Skeletal muscle tissue (tissue), 4 donors: Measurements from ENCODE around the gene C1QTNF8. TPM values are rescaled to one million over a fixed set of nuclear protein-coding genes. Genes with fewer than 3 reads are reported as not detected.

Source experiments
- H3K27ac ChIP-seq: one replicate; pipeline ENCODE4 v1.7.0; 2013; ENCODE audit warnings: mild to moderate bottlenecking, low read depth, low read length, inconsistent platforms
- H3K27me3 ChIP-seq, 3 donors: one replicate each; pipeline ENCODE4 v1.7.0; 2013; ENCODE audit warnings: low read length in 3 of 3; ENCODE audit not compliant: control insufficient read depth in 3 of 3, insufficient read depth in 3 of 3
- H3K36me3 ChIP-seq, 3 donors: one replicate each; pipeline ENCODE4 v1.7.0; 2013; ENCODE audit warnings: low read length in 3 of 3; ENCODE audit not compliant: control insufficient read depth in 3 of 3, insufficient read depth in 3 of 3
- H3K4me1 ChIP-seq, 3 donors: one replicate each; pipeline ENCODE4 v1.7.0; 2013; ENCODE audit warnings: low read length in 3 of 3, mild to moderate bottlenecking in 3 of 3; ENCODE audit not compliant: control insufficient read depth in 3 of 3, insufficient read depth in 3 of 3
- H3K4me3 ChIP-seq, 3 donors: one replicate each; pipeline ENCODE4 v1.7.0; 2013; ENCODE audit warnings: low read length in 3 of 3
- H3K9ac ChIP-seq, 3 donors: one replicate each; pipeline ENCODE4 v1.7.0; 2013; ENCODE audit warnings: low read length in 3 of 3, mild to moderate bottlenecking in 3 of 3, moderate library complexity in 2 of 3, low read depth in 1 of 3
- H3K9me3 ChIP-seq, 3 donors: one replicate each; pipeline ENCODE4 v1.7.0; 2013; ENCODE audit warnings: low read length in 3 of 3; ENCODE audit not compliant: control insufficient read depth in 3 of 3
- total RNA-seq: library from RNA; depleted of rRNA; stranded (reverse); fragments of >200 nt; gene quantifications from one replicate; pipeline ENCODE4 v1.2.3, GENCODE V29; 2014
- donor health status: Osteomylitis.

C1QTNF8 gene
- total RNA-seq, 1 donor from 2014 or later: not detected

DNA sequence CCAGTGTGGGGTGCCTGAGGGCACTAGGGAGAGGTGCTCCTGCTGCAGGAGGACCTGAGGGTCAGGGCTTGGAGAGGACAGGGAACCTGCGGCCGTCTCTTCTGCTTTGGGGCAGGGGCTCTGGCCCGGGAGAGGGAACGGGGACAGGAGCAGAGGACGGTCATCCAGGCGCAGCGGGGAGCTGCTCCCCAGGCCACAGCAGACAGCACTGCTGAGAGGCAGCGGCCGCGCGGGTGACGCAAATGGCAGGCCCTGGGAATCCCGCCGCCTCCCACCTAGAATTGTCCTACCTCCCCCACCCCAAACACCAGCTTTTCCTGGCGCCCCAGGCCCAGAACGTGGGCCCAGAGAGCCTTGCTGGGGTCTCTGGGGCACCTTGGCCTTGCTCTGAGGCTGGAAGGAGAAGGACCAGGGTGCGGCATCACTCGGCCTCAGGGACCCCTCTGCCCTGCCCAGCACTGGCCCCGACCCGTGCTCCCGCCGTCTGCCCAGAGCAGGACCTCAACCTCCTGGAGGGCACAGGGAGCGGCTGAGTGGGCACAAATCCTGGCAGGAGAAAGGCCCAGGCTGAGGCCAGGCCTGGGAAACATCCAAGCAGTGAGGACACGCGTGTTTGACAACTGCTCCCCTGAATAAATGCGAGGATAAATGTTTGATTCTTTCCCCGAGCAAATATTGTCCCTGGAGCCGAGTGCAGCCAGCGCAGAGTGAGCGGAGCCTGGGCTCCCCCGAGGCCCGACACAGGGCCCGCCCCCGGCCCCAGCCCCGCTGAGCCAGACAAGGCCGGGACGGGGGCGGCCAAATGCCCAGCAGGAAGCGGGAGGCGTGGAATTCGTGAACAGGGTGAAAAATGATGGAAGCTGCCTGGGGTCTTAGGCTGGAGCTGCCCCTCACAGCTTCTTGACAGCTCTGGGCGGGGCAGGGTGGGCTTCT lies 15.0 kb downstream of the C1QTNF8 start:
- H3K9ac ChIP-seq: no peak overlapping the region
- peaks cover 0 to 3% (median 0%) of the 10 kb centered on the region in 3 donors for H3K36me3 ChIP-seq
- peaks cover 0 to 12% (median 11%) of the 10 kb centered on the region in 3 donors for H3K9me3 ChIP-seq
- H3K4me1 ChIP-seq: no peaks in the 10 kb centered on the region
- no peak overlapping the region for H3K4me3 ChIP-seq
- peaks cover 55 to 75% (median 69%) of the 10 kb centered on the region in 3 donors for H3K27me3 ChIP-seq
- H3K27ac ChIP-seq: no peak overlapping the region

DNA sequence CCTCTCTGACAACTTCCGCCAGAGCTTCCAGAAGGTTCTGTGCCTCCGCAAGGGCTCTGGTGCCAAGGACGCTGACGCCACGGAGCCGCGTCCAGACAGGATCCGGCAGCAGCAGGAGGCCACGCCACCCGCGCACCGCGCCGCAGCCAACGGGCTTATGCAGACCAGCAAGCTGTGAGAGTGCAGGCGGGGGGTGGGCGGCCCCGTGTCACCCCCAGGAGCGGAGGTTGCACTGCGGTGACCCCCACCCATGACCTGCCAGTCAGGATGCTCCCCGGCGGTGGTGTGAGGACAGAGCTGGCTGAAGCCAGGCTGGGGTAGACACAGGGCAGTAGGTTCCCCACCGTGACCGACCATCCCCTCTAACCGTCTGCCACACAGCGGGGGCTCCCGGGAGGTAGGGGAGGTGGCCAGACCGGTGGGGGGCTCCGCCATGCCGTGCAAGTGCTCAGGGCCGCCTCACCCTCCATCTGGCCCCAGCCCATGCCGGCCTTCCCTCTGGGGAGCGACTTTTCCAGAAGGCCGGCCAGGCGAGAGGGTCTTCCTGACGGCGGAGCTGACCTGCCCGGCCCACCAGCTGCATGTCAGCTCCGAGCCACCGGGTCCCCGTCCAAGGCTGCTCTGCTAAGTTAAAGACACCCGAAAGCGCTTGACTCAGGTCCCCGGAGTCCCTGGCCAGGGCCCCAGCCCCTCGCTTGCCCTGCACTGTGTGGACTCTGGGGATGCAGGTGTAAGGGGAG lies 16.1 kb downstream of the C1QTNF8 start:
- Histone ChIP-seq H3K36me3 (peaks cover 0 to 3% (median 0%) of the 10 kb centered on the region in 3 donors), H3K27ac (no peak overlapping the region), H3K4me3 (no peak overlapping the region), H3K4me1 (no peaks in the 10 kb centered on the region), H3K9ac (no peak overlapping the region), H3K9me3 (peaks cover 0 to 4% (median 3%) of the 10 kb centered on the region in 3 donors), H3K27me3 (peaks cover 58 to 77% (median 73%) of the 10 kb centered on the region in 3 donors)

DNA sequence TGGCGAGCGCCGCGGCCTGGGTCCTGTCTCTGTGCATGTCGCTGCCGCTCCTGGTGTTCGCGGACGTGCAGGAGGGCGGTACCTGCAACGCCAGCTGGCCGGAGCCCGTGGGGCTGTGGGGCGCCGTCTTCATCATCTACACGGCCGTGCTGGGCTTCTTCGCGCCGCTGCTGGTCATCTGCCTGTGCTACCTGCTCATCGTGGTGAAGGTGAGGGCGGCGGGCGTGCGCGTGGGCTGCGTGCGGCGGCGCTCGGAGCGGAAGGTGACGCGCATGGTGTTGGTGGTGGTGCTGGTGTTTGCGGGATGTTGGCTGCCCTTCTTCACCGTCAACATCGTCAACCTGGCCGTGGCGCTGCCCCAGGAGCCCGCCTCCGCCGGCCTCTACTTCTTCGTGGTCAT lies 16.7 kb downstream of the C1QTNF8 start:
- Histone ChIP-seq H3K4me1 (no peaks in the 10 kb centered on the region), H3K9ac (no peak overlapping the region), H3K9me3 (no peaks in the 10 kb centered on the region), H3K27me3 (peaks cover 63 to 79% (median 69%) of the 10 kb centered on the region in 3 donors), H3K4me3 (no peak overlapping the region), H3K27ac (no peak overlapping the region), H3K36me3 (no peaks in the 10 kb centered on the region)

DNA sequence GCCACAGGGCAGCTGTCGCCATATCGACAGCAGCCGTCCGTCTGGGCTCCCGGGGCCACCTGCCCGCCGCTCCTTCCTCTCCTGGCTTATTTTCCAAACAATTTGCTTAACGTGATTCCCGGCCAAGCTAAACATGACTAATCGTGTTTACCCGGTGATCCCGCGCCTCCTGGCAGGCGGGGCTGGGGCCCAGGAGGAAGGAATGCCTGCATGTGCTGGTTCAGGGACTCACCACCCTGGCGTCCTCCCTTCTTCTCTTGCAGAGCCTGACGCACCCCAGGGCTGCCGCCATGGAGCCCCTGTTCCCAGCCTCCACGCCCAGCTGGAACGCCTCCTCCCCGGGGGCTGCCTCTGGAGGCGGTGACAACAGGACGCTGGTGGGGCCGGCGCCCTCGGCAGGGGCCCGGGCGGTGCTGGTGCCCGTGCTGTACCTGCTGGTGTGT lies 17.4 kb downstream of the C1QTNF8 start:
- Histone ChIP-seq H3K4me3 (no peak overlapping the region), H3K27ac (no peak overlapping the region), H3K9ac (no peak overlapping the region), H3K9me3 (no peaks in the 10 kb centered on the region), H3K27me3 (peaks cover 63 to 79% (median 70%) of the 10 kb centered on the region in 3 donors), H3K4me1 (no peaks in the 10 kb centered on the region), H3K36me3 (no peaks in the 10 kb centered on the region)

DNA sequence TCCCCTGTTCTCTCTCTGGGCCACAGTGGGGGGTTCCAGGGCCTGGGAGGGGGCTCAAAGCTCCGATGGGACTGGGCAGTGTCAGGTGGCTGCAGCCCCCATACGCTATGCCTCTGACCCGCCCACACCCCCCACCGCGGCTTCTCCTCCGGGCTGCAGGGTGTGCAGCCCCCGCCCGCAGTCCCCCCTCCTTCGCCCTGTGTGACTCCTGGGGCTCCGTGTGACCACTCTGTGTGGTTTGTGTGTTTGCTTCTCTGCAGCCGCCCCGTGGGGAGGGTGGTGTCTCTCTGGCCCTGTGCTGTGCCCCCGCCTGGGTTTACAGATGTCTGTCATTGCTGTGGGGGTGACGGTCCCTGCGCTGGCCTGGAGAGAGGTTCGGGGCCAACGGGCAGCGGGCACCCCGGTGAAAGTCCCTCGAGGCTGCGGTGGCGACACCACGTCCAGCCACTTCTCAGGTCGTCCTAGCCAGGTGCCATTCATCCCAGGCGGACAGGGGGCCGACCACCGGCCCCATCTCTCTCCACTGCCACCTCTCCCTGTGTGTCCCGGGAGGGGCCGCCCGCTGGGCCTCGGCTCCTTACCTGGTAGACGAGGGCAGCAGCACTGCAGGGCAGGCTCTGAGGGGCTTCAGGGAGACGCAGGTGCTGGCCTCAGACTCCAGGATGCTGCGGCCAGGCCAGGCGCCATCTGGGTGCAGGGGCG lies 18.0 kb downstream of the C1QTNF8 start:
- Histone ChIP-seq H3K4me1 (no peaks in the 10 kb centered on the region), H3K27me3 (peaks cover 64 to 81% (median 73%) of the 10 kb centered on the region in 3 donors), H3K9me3 (no peaks in the 10 kb centered on the region), H3K4me3 (no peak overlapping the region), H3K9ac (no peak overlapping the region), H3K27ac (no peak overlapping the region), H3K36me3 (no peaks in the 10 kb centered on the region)

DNA sequence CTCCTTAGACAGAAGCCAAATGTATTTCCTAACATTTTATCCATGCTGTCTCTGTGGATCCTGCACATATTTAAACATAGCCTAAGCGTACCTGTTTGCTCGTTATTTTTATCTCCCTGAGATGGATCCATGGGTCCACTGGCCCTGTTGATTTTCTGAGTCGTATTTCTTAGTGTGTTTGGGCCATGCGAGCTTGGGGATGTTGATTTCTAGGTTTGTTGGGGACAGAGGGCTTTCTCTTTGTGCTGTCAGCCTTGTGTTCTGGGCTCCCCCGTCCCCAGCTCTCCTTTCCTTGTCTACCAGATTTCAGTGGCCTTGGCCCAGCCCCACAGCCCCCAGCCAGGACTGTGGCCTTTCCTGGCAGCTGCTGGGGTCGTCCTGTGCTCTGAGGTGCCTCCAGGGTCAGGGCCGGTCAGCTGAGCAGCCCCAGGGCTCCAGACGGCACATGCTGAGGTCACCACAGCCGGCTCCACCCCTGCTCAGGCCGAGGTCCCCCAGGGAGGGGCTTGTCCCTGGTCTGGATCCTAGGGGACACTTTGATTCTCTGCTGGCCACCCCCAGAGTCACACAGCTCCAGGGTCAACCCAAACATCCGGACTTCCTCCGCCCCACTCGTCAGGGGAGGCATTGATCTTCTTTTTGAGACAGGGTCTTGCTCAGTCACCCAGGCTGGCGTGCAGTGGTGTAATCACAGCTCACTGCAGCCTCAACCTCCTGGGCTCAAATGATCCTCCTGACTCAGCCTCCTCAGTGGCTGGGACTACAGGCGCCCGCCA lies 19.1 kb downstream of the C1QTNF8 start:
- H3K9me3 ChIP-seq: no peaks in the 10 kb centered on the region
- no peak overlapping the region for H3K4me3 ChIP-seq
- no peak overlapping the region for H3K9ac ChIP-seq
- no peak overlapping the region for H3K27ac ChIP-seq
- H3K27me3 ChIP-seq: peaks cover 61 to 76% (median 73%) of the 10 kb centered on the region in 3 donors
- H3K4me1 ChIP-seq: no peaks in the 10 kb centered on the region
- H3K36me3 ChIP-seq: no peaks in the 10 kb centered on the region

DNA sequence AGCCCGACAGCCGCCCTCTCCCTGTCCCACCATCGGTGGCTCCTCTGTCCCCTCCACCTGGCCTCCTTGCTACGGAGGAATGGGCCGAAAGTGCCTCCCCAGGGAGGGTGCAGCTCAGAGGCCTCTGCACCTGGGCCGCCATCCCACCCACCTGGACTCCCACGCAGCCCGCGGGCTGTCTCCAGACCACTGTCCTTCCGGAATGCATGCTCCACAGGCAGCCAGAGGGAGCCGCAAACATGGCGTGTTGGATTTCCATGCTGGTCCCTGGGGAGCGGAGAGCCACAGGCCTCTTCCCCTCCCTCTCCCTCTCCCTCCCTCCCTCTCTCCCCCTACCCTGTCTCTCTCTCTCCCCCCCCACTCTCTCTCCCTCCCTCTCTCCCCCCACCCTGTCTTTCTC lies 20.5 kb downstream of the C1QTNF8 start:
- peaks cover 66 to 76% (median 73%) of the 10 kb centered on the region in 3 donors for H3K27me3 ChIP-seq

DNA sequence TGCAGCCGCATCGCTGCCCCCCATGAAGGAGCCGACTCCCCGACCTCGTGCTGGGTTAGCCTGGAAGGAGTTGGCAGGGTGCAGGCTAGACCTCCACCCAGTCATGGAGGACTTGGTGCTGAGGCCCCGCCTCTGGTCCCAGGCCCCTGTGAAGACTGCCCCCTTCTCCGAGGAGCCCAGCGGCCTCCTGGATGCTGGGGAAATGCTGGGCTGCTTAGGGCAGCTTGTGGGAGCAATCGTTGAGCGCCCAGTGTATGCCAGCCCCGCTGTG lies 21.7 kb downstream of the C1QTNF8 start:
- no peak overlapping the region for H3K27ac ChIP-seq
- no peaks in the 10 kb centered on the region for H3K36me3 ChIP-seq
- no peaks in the 10 kb centered on the region for H3K4me1 ChIP-seq
- no peak overlapping the region for H3K9ac ChIP-seq
- H3K27me3 ChIP-seq: peaks cover 66 to 79% (median 77%) of the 10 kb centered on the region in 3 donors
- no peaks in the 10 kb centered on the region for H3K9me3 ChIP-seq
- no peak overlapping the region for H3K4me3 ChIP-seq

More for the DNA sequence above, 20.5 kb downstream of the C1QTNF8 start:
- Histone ChIP-seq H3K4me3 (no peak overlapping the region), H3K36me3 (no peaks in the 10 kb centered on the region), H3K9me3 (no peaks in the 10 kb centered on the region), H3K9ac (no peak overlapping the region), H3K27ac (no peak overlapping the region), H3K4me1 (no peaks in the 10 kb centered on the region)

DNA sequence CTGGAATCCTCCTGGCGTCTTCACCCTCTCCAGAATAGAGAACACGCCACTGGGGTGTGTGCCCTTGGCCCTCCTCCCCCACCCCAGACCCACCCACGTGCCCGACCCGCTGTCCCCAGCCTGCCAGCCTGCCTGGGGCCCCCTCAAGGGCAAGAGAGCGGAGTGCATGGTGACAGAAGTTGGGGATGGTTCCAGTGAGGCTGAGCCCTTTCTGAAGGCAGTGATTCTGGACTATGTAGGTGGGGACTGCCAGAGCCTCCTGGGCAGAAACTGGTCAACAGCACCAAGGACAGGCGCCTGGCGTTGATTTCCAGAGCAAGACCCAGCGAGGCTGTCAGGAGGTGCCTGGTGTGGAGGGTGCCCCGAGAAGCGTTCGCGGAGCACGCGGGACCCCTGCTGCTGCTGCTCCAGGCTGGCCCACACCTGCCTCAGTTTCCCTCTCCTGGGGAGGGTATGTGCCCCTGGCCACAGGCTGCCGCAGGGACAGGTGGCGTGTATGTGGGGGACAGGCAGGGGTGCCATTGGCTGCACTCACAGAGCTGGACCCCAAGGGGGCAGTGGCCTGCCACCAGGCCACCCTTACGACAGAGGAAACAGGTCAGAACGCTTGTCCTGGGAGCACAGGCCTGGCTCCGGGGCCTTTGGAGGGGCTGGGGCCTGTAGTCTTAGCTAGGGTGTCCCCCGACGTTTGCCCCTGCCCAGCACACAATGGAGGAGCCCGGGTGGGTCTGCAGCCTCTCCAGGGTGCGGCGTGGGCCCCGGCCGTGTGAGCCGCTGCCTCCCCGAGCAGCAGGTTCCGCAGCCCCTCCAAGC lies 22.3 kb downstream of the C1QTNF8 start:
- no peaks in the 10 kb centered on the region for H3K9me3 ChIP-seq
- H3K27ac ChIP-seq: no peak overlapping the region
- no peak overlapping the region for H3K4me3 ChIP-seq
- no peaks in the 10 kb centered on the region for H3K4me1 ChIP-seq
- no peak overlapping the region for H3K9ac ChIP-seq
- H3K27me3 ChIP-seq: peaks cover 67 to 79% (median 76%) of the 10 kb centered on the region in 3 donors
- no peaks in the 10 kb centered on the region for H3K36me3 ChIP-seq
